ENCODE measurements around the gene SLC25A25.

- TF ChIP-seq CTCF (IDR thresholded peaks at IDR 0.05): no peak
- TF ChIP-seq POLR2A (IDR thresholded peaks at IDR 0.05): no peak
Measured at GRCh38 chr9:128049843-128050242, 18.2 kb upstream of the SLC25A25 start.

Measured in adrenal gland (tissue), 5 donors.